TTC549 (cell line): Measurements from ENCODE around the gene C5orf58.
"Not testable (repeated sequence)": the region's sequence is repeated elsewhere in the genome, so short reads cannot be mapped to it uniquely, and the experiment has no call there.

ENCODE experiments used
- FAIRE-seq: peaks from 2 replicates; lab custom pipeline; 2012; peaks lifted over from hg19 to GRCh38; lab: Jason Lieb, UNC

The C5orf58 gene

GRCh38 chr5:170223906-170224305 lies 8.9 kb upstream of the C5orf58 start:
- no peak for FAIRE-seq

- FAIRE-seq = no peak
Observed at GRCh38 chr5:170225326-170226128, 7.3 kb upstream of the C5orf58 start.

- no peak for FAIRE-seq
Observed at GRCh38 chr5:170226129-170226615, 6.6 kb upstream of the C5orf58 start.

GRCh38 chr5:170226661-170227060 lies 6.1 kb upstream of the C5orf58 start:
- no peak for FAIRE-seq

GRCh38 chr5:170228762-170229435 lies 3.9 kb upstream of the C5orf58 start:
- no peak for FAIRE-seq

- FAIRE-seq = no peak
Observed at GRCh38 chr5:170233358-170233892, 640 bp downstream of the C5orf58 start.

- FAIRE-seq = no peak
Observed at GRCh38 chr5:170235876-170236864, 3.4 kb downstream of the C5orf58 start.

GRCh38 chr5:170238456-170239196 lies 5.8 kb downstream of the C5orf58 start:
- FAIRE-seq = no peak

- FAIRE-seq = not testable (repeated sequence)
Observed at GRCh38 chr5:170245436-170245835, 12.7 kb downstream of the C5orf58 start.

GRCh38 chr5:170246126-170246870 lies 13.5 kb downstream of the C5orf58 start:
- FAIRE-seq = no peak

GRCh38 chr5:170247363-170247762 lies 14.6 kb downstream of the C5orf58 start:
- FAIRE-seq = no peak

- FAIRE-seq = no peak
Observed at GRCh38 chr5:170248172-170248930, 15.6 kb downstream of the C5orf58 start.

GRCh38 chr5:170248931-170249227 lies 16.1 kb downstream of the C5orf58 start:
- not testable (repeated sequence) for FAIRE-seq

GRCh38 chr5:170249355-170249754 lies 16.6 kb downstream of the C5orf58 start:
- FAIRE-seq = no peak

GRCh38 chr5:170250810-170251317 lies 18.1 kb downstream of the C5orf58 start:
- FAIRE-seq = no peak

GRCh38 chr5:170251462-170251861 lies 18.7 kb downstream of the C5orf58 start:
- FAIRE-seq = no peak

- FAIRE-seq = no peak
Observed at GRCh38 chr5:170252109-170252508, 19.3 kb downstream of the C5orf58 start.

GRCh38 chr5:170252720-170253350 lies 20.1 kb downstream of the C5orf58 start:
- FAIRE-seq = no peak

GRCh38 chr5:170254056-170254455 lies 21.3 kb downstream of the C5orf58 start:
- no peak for FAIRE-seq
